Measurements from ENCODE around the gene SIN3A.

The SIN3A gene

GRCh38 chr15:75454471-75455378 is 3.2 kb upstream of the SIN3A start:
- TF ChIP-seq, protein P1, sequence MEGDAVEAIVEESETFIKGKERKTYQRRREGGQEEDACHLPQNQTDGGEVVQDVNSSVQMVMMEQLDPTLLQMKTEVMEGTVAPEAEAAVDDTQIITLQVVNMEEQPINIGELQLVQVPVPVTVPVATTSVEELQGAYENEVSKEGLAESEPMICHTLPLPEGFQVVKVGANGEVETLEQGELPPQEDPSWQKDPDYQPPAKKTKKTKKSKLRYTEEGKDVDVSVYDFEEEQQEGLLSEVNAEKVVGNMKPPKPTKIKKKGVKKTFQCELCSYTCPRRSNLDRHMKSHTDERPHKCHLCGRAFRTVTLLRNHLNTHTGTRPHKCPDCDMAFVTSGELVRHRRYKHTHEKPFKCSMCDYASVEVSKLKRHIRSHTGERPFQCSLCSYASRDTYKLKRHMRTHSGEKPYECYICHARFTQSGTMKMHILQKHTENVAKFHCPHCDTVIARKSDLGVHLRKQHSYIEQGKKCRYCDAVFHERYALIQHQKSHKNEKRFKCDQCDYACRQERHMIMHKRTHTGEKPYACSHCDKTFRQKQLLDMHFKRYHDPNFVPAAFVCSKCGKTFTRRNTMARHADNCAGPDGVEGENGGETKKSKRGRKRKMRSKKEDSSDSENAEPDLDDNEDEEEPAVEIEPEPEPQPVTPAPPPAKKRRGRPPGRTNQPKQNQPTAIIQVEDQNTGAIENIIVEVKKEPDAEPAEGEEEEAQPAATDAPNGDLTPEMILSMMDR (IDR thresholded peaks at IDR 0.05; ENCODE audit: borderline replicate concordance, control extremely low read depth, extremely low read depth, insufficient read depth, missing control alignments), result no peak
- in situ Hi-C loops (cut with MboI; ENCODE audit: low sequenced_read_pairs, unreplicated experiment), result no loop called here
- peak; percentile 78 for DNase-seq (ENCODE audit: low spot score)

- TF ChIP-seq, protein P1 (IDR thresholded peaks at IDR 0.05; ENCODE audit: borderline replicate concordance, control extremely low read depth, extremely low read depth, insufficient read depth, missing control alignments), result no peak
- in situ Hi-C loops (cut with MboI; ENCODE audit: low sequenced_read_pairs, unreplicated experiment), result no loop called here
- peak; percentile 93 for DNase-seq (ENCODE audit: low spot score)
These were observed 2.4 kb upstream of the SIN3A start for GRCh38 chr15:75453703-75454470.

GRCh38 chr15:75452865-75453702 is 1.6 kb upstream of the SIN3A start:
- DNase-seq (ENCODE audit: low spot score), result no peak
- TF ChIP-seq, protein P1 (IDR thresholded peaks at IDR 0.05; ENCODE audit: borderline replicate concordance, control extremely low read depth, extremely low read depth, insufficient read depth, missing control alignments), result peak; percentile 49
- in situ Hi-C loops (cut with MboI; ENCODE audit: low sequenced_read_pairs, unreplicated experiment), result no loop called here

GRCh38 chr15:75452364-75452864 is 924 bp upstream of the SIN3A start:
- TF ChIP-seq, protein P1 (IDR thresholded peaks at IDR 0.05; ENCODE audit: borderline replicate concordance, control extremely low read depth, extremely low read depth, insufficient read depth, missing control alignments), result no peak
- peak; percentile 55 for DNase-seq (ENCODE audit: low spot score)
- in situ Hi-C loops (cut with MboI; ENCODE audit: low sequenced_read_pairs, unreplicated experiment), result no loop called here

DNA sequence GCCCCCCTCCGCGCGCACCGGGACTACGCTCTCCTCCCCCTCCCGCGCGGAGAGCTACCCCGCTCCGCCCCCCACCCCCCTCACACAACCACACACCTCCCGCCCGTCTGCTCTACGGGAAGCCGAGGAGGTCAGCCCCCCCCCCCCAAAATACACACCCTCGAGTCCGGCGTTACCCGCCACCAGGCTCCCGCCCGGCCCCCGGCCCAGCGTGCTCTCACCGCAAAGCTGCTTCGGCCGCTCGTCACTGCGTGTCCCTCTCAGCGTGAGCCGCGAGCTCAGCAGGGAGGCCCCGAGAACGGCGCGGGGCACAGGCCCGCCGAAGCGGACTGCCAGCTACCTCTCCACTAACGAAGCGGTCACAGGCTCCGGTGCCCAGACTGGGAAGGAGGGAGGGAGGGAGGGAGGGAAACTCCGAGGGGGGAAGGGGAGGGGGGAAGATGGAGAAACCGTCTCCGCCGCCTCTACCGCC is 252 bp downstream of the SIN3A start:
- in situ Hi-C loops (cut with MboI; ENCODE audit: low sequenced_read_pairs, unreplicated experiment), result no loop called here
- DNase-seq (ENCODE audit: low spot score), result no peak

More for the DNA sequence above, 252 bp downstream of the SIN3A start:
- TF ChIP-seq, protein P1 (IDR thresholded peaks at IDR 0.05; ENCODE audit: borderline replicate concordance, control extremely low read depth, extremely low read depth, insufficient read depth, missing control alignments), result no peak
